Measurements from ENCODE around the gene MAP1A.

- TF ChIP-seq CTCF (IDR thresholded peaks at IDR 0.05) (no peak), ZFX (IDR thresholded peaks at IDR 0.05; ENCODE audit: borderline replicate concordance) (no peak)
These were observed 43.5 kb upstream of the MAP1A start for GRCh38 chr15:43473885-43474284.
